Left kidney (tissue), 8 donors: Measurements from ENCODE around the gene KLHL3. TPM values are rescaled to one million over a fixed set of nuclear protein-coding genes. Genes with fewer than 3 reads are reported as not detected.
"Not testable (repeated sequence)": the region's sequence is repeated elsewhere in the genome, so short reads cannot be mapped to it uniquely, and the experiment has no call there.

ENCODE experiments used
- DNase-seq: peaks from one replicate; pipeline ENCODE4 v3.0.0-alpha.2; 2013
- long read RNA-seq, 8 donors: transcript quantifications; one replicate each; lab custom pipeline, GENCODE V29; 2026
- polyA plus RNA-seq: library from polyadenylated mRNA; unstranded; fragments of 120-200 nt; gene quantifications from one replicate; pipeline ENCODE4 v1.2.1, GENCODE V29; 2013; ENCODE audit not compliant: insufficient read length

KLHL3 gene
- polyA plus RNA-seq: 25.4 TPM
- long read RNA-seq, donor 1: 0 reads
- long read RNA-seq, donor 2, full-length matches to known transcripts: 3 of 3 reads
- long read RNA-seq, donor 2, partial matches to known transcripts: 0 of 3 reads
- long read RNA-seq, donor 2, other reads (novel, unspliced or antisense): 0 of 3 reads
- long read RNA-seq, donor 3: 0 reads
- long read RNA-seq, donor 4: 0 reads
- long read RNA-seq, donor 5, full-length matches to known transcripts: 4 of 4 reads
- long read RNA-seq, donor 5, partial matches to known transcripts: 0 of 4 reads
- long read RNA-seq, donor 5, other reads (novel, unspliced or antisense): 0 of 4 reads
- long read RNA-seq, donor 6, full-length matches to known transcripts: 3 of 3 reads
- long read RNA-seq, donor 6, partial matches to known transcripts: 0 of 3 reads
- long read RNA-seq, donor 6, other reads (novel, unspliced or antisense): 0 of 3 reads
- long read RNA-seq, donor 7, full-length matches to known transcripts: 4 of 4 reads
- long read RNA-seq, donor 7, partial matches to known transcripts: 0 of 4 reads
- long read RNA-seq, donor 7, other reads (novel, unspliced or antisense): 0 of 4 reads
- long read RNA-seq, donor 8: 0 reads

- peak; percentile 61 for DNase-seq
Observed at GRCh38 chr5:137735555-137736284, at the start of gene KLHL3. Gene KLHL3, minus strand, starts transcription at chr5:137736089. Its CDS starts 443 bp downstream, at chr5:137735646.

- DNase-seq: no peak
Observed at GRCh38 chr5:137782984-137783536, 47.2 kb upstream of the KLHL3 start.

- no peak for DNase-seq
Observed at GRCh38 chr5:137782055-137782454, 46.2 kb upstream of the KLHL3 start.

GRCh38 chr5:137778772-137779564 is 43.1 kb upstream of the KLHL3 start:
- DNase-seq: peak; percentile 49

GRCh38 chr5:137767937-137768336 is 32.0 kb upstream of the KLHL3 start:
- not testable (repeated sequence) for DNase-seq

- DNase-seq: no peak
Observed at GRCh38 chr5:137761566-137761965, 25.7 kb upstream of the KLHL3 start.

- DNase-seq: no peak
Observed at GRCh38 chr5:137760719-137761516, 25.0 kb upstream of the KLHL3 start.

GRCh38 chr5:137760294-137760693 is 24.4 kb upstream of the KLHL3 start:
- DNase-seq: no peak

- DNase-seq: no peak
Observed at GRCh38 chr5:137758715-137759306, 22.9 kb upstream of the KLHL3 start.

- no peak for DNase-seq
Observed at GRCh38 chr5:137758121-137758520, 22.2 kb upstream of the KLHL3 start.

GRCh38 chr5:137757634-137758033 is 21.7 kb upstream of the KLHL3 start:
- no peak for DNase-seq

GRCh38 chr5:137754961-137755762 is 19.3 kb upstream of the KLHL3 start:
- no peak for DNase-seq

- DNase-seq: peak; percentile 96
Observed at GRCh38 chr5:137754188-137754960, 18.5 kb upstream of the KLHL3 start, which contains the start of gene HNRNPA0. Gene HNRNPA0, minus strand, starts transcription at chr5:137754363. Its CDS starts 297 bp downstream, at chr5:137754066.

- no peak for DNase-seq
Observed at GRCh38 chr5:137753691-137754187, 17.9 kb upstream of the KLHL3 start.

GRCh38 chr5:137752905-137753690 is 17.2 kb upstream of the KLHL3 start:
- DNase-seq: no peak

- peak; percentile 74 for DNase-seq
Observed at GRCh38 chr5:137751869-137752491, 16.1 kb upstream of the KLHL3 start.

GRCh38 chr5:137750436-137750835 is 14.5 kb upstream of the KLHL3 start:
- no peak for DNase-seq
